HL-60/S4 treated with phorbol 12-myristate 13-acetate at 8.2 ng/mL for 4 days and 3 days (cell line): Measurements from ENCODE around the gene PKP4.

ENCODE experiments used
- in situ Hi-C: fragments of 300-500 bp; cut with MboI; formaldehyde crosslinking; loops from 2 replicates; pipeline ENCODE4 v1.15.0; 2022; ENCODE audit warnings: low sequenced_read_pairs

PKP4 gene

GRCh38 chr2:158729873-158730620, 273.3 kb downstream of the PKP4 start:
- in situ Hi-C loops = loop anchor here (25.0 kb wide), 1 partner anchor 1218 kb away; no protein-coding TSS in a partner anchor

GRCh38 chr2:158730621-158731140, 273.9 kb downstream of the PKP4 start:
- in situ Hi-C loops = loop anchor here (25.0 kb wide), 1 partner anchor 1218 kb away; no protein-coding TSS in a partner anchor

GRCh38 chr2:158731386-158731785, 274.6 kb downstream of the PKP4 start:
- in situ Hi-C loops = loop anchor here (25.0 kb wide), 1 partner anchor 1219 kb away; no protein-coding TSS in a partner anchor
